Measurements from ENCODE around the gene ZNF148.

DNA sequence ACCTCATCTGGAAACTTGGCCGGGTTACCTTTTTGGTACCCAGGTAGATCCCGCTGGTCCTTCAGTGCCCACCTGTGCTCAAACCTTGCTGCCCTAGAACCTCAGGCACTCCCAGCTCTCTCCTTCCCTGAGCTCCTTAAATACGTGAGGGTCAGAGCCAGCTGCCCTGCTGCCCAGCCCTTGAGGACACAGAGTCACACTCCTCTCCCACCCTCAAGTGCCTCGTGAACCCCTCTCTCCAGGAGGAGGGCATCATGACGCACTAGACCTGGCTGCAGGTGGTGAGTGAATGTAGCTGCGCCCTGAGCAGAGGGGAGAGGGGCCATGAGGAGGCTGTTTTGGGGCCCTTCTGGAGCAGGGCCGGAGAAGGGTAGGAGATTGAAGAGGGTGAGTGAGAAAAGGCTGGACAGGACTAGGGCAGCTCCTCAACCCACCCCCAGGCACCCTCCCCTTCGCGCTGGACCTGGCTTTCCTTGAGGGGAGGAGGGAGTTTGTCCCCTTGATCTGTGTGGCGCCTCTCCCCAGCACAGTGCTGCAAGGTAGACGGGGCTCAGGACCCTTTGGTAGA lies 163.5 kb downstream of the ZNF148 start:
- TF ChIP-seq, protein P1, sequence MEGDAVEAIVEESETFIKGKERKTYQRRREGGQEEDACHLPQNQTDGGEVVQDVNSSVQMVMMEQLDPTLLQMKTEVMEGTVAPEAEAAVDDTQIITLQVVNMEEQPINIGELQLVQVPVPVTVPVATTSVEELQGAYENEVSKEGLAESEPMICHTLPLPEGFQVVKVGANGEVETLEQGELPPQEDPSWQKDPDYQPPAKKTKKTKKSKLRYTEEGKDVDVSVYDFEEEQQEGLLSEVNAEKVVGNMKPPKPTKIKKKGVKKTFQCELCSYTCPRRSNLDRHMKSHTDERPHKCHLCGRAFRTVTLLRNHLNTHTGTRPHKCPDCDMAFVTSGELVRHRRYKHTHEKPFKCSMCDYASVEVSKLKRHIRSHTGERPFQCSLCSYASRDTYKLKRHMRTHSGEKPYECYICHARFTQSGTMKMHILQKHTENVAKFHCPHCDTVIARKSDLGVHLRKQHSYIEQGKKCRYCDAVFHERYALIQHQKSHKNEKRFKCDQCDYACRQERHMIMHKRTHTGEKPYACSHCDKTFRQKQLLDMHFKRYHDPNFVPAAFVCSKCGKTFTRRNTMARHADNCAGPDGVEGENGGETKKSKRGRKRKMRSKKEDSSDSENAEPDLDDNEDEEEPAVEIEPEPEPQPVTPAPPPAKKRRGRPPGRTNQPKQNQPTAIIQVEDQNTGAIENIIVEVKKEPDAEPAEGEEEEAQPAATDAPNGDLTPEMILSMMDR (IDR thresholded peaks at IDR 0.05; ENCODE audit: borderline replicate concordance, extremely low read depth, low read length, poor library complexity, severe bottlenecking), result no peak
- TF ChIP-seq EZH2 (IDR thresholded peaks at IDR 0.05; ENCODE audit: borderline replicate concordance, low read depth, low read length, severe bottlenecking), result no peak
